SK-N-SH treated with all-trans-retinoic acid at 6 μM for 48 hours (cell line): ENCODE results near the gene OTUD3.
"Not testable (repeated sequence)": the region's sequence is repeated elsewhere in the genome, so short reads cannot be mapped to it uniquely, and the experiment has no call there.

Source experiments
- ATAC-seq: fragments of 200-7000 bp; cut with Tn5 transposase; 3 replicates; pipeline ENCODE4 v1.9.1; 2020; ENCODE audit warnings: mild to moderate bottlenecking, moderate library complexity
- ARNTL ChIP-seq: fragments of 450-650 bp; formaldehyde crosslinking; IDR thresholded peaks from 2 replicates; pipeline ENCODE4 v1.5.0; 2020; ENCODE audit warnings: low read depth, mild to moderate bottlenecking, moderate library complexity, borderline replicate concordance
- BACH2 ChIP-seq: fragments of 250-450 bp; sonication (Bioruptor Pico); IDR thresholded peaks from 2 replicates; pipeline ENCODE4 v1.9.0; 2021; ENCODE audit warnings: mild to moderate bottlenecking, borderline replicate concordance
- CSDC2 ChIP-seq: fragments of 250-450 bp; sonication (Bioruptor Pico); IDR thresholded peaks from 2 replicates; pipeline ENCODE4 v1.5.0; 2020; ENCODE audit warnings: mild to moderate bottlenecking, moderate library complexity
- CSRNP3 ChIP-seq: fragments of 250-450 bp; sonication (Bioruptor Pico); IDR thresholded peaks from 2 replicates; pipeline ENCODE4 v1.5.1; 2021; ENCODE audit warnings: mild to moderate bottlenecking, moderate library complexity
- ESRRG ChIP-seq: fragments of 250-450 bp; sonication (Bioruptor Pico); IDR thresholded peaks from 2 replicates; pipeline ENCODE4 v1.6.1; 2021; ENCODE audit warnings: mild to moderate bottlenecking
- OSR1 ChIP-seq: fragments of 250-450 bp; sonication (Bioruptor Pico); IDR thresholded peaks from 2 replicates; pipeline ENCODE4 v1.8.0; 2022; ENCODE audit warnings: moderate library complexity, mild to moderate bottlenecking, inconsistent platforms
- POU6F1 ChIP-seq: fragments of 250-450 bp; sonication (Bioruptor Pico); IDR thresholded peaks from 2 replicates; pipeline ENCODE4 v1.8.0; 2021; ENCODE audit warnings: low read depth, mild to moderate bottlenecking, moderate library complexity, borderline replicate concordance
- PPARA ChIP-seq: fragments of 250-450 bp; sonication (Bioruptor Pico); IDR thresholded peaks from 2 replicates; pipeline ENCODE4 v1.5.0; 2020; ENCODE audit warnings: mild to moderate bottlenecking, borderline replicate concordance
- RARB ChIP-seq: fragments of 250-450 bp; sonication (Bioruptor Pico); IDR thresholded peaks from 2 replicates; pipeline ENCODE4 v1.8.0; 2021; ENCODE audit warnings: mild to moderate bottlenecking, moderate library complexity
- SNAI2 ChIP-seq: fragments of 250-450 bp; sonication (Bioruptor Pico); IDR thresholded peaks from 2 replicates; pipeline ENCODE4 v1.5.0; 2020; ENCODE audit warnings: mild to moderate bottlenecking, moderate library complexity
- TCF4 ChIP-seq: fragments of 250-450 bp; sonication (Bioruptor Pico); IDR thresholded peaks from 2 replicates; pipeline ENCODE4 v1.8.0; 2021; ENCODE audit warnings: mild to moderate bottlenecking, moderate library complexity, borderline replicate concordance
- TOX ChIP-seq: fragments of 250-450 bp; sonication (Bioruptor Pico); IDR thresholded peaks from 2 replicates; pipeline ENCODE4 v1.8.0; 2021; ENCODE audit warnings: mild to moderate bottlenecking, moderate library complexity, borderline replicate concordance
- TSHZ2 ChIP-seq: fragments of 250-450 bp; sonication (Bioruptor Pico); IDR thresholded peaks from 2 replicates; pipeline ENCODE4 v1.5.0; 2020; ENCODE audit warnings: mild to moderate bottlenecking, moderate library complexity
- ZFP3 ChIP-seq: fragments of 250-450 bp; sonication (Bioruptor Pico); IDR thresholded peaks from 2 replicates; pipeline ENCODE4 v1.5.0; 2020; ENCODE audit warnings: mild to moderate bottlenecking, moderate library complexity
- ZNF565 ChIP-seq: fragments of 450-650 bp; formaldehyde crosslinking; conservative IDR thresholded peaks from 2 replicates; pipeline ENCODE4 v1.5.0; 2020; ENCODE audit warnings: low read depth, mild to moderate bottlenecking, moderate library complexity
- ZNF70 ChIP-seq: fragments of 450-650 bp; formaldehyde crosslinking; IDR thresholded peaks from 2 replicates; pipeline ENCODE4 v1.5.0; 2020; ENCODE audit warnings: mild to moderate bottlenecking, moderate library complexity
- ZNF8 ChIP-seq: fragments of 450-650 bp; formaldehyde crosslinking; IDR thresholded peaks from 2 replicates; pipeline ENCODE4 v1.5.0; 2020; ENCODE audit warnings: mild to moderate bottlenecking, moderate library complexity
- TF ChIP-seq, protein P1 (sequence below): fragments of 250-450 bp; sonication (Bioruptor Pico); IDR thresholded peaks from 2 replicates; pipeline ENCODE4 v1.5.1; 2020; ENCODE audit warnings: low read depth, mild to moderate bottlenecking, moderate library complexity

Gene OTUD3

DNA sequence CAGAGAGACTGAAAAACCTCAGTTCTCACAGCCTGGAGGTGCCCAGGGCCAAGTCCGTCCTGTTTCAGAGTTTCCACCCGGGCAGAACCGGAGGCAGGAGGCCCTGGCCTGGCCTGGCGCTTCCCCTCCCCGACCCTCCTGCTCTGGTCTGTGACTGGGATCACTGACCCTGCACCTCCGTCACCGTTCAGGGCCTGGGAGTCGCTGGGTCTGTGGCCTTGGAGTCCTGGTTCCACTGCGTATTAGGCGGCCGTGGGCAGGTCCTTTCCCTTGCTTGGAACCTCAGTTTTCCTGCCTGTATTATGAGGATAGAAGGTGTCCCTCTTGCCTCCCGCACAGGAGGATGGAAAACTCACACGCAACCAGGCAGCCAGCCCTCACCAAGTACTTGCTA lies 41.8 kb downstream of the OTUD3 start:
- TF ChIP-seq PPARA (no peak), RARB (CRISPR knock-in tag) (no peak), POU6F1 (CRISPR knock-in tag) (no peak), SNAI2 (CRISPR knock-in tag) (no peak), BACH2 (CRISPR knock-in tag) (no peak), ARNTL (CRISPR knock-in tag) (no peak), TCF4 (no peak), CSRNP3 (CRISPR knock-in tag) (no peak), CSDC2 (CRISPR knock-in tag) (no peak), ZNF70 (CRISPR knock-in tag) (no peak)
- TF ChIP-seq, protein P1, sequence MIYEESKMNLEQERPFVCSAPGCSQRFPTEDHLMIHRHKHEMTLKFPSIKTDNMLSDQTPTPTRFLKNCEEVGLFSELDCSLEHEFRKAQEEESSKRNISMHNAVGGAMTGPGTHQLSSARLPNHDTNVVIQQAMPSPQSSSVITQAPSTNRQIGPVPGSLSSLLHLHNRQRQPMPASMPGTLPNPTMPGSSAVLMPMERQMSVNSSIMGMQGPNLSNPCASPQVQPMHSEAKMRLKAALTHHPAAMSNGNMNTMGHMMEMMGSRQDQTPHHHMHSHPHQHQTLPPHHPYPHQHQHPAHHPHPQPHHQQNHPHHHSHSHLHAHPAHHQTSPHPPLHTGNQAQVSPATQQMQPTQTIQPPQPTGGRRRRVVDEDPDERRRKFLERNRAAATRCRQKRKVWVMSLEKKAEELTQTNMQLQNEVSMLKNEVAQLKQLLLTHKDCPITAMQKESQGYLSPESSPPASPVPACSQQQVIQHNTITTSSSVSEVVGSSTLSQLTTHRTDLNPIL (CRISPR knock-in tag), result no peak
- no peak for ATAC-seq

GRCh38 chr1:19925342-19926070 lies 43.3 kb downstream of the OTUD3 start:
- TF ChIP-seq ARNTL (CRISPR knock-in tag) (no peak), POU6F1 (CRISPR knock-in tag) (no peak), SNAI2 (CRISPR knock-in tag) (no peak), ZNF565 (CRISPR knock-in tag) (no peak), RARB (CRISPR knock-in tag) (no peak), ZNF8 (CRISPR knock-in tag) (no peak), TCF4 (no peak), ZFP3 (no peak), CSRNP3 (CRISPR knock-in tag) (no peak), BACH2 (CRISPR knock-in tag) (no peak), OSR1 (CRISPR knock-in tag) (no peak), ESRRG (CRISPR knock-in tag) (no peak), ZNF70 (CRISPR knock-in tag) (no peak), TOX (no peak)
- TF ChIP-seq, protein P1 (CRISPR knock-in tag), result no peak
- ATAC-seq, result no peak

GRCh38 chr1:19926296-19927129 lies 44.3 kb downstream of the OTUD3 start:
- TF ChIP-seq TSHZ2 (CRISPR knock-in tag) (no peak), OSR1 (CRISPR knock-in tag) (no peak), ESRRG (CRISPR knock-in tag) (no peak), ZNF8 (CRISPR knock-in tag) (no peak), PPARA (no peak)
- TF ChIP-seq, all 23 proteins: peak for 0
- no peak for ATAC-seq

GRCh38 chr1:19927130-19927421 lies 44.9 kb downstream of the OTUD3 start:
- ATAC-seq, result not testable (repeated sequence)
